ENCODE measurements around the gene MPC1.

Gene MPC1

DNA sequence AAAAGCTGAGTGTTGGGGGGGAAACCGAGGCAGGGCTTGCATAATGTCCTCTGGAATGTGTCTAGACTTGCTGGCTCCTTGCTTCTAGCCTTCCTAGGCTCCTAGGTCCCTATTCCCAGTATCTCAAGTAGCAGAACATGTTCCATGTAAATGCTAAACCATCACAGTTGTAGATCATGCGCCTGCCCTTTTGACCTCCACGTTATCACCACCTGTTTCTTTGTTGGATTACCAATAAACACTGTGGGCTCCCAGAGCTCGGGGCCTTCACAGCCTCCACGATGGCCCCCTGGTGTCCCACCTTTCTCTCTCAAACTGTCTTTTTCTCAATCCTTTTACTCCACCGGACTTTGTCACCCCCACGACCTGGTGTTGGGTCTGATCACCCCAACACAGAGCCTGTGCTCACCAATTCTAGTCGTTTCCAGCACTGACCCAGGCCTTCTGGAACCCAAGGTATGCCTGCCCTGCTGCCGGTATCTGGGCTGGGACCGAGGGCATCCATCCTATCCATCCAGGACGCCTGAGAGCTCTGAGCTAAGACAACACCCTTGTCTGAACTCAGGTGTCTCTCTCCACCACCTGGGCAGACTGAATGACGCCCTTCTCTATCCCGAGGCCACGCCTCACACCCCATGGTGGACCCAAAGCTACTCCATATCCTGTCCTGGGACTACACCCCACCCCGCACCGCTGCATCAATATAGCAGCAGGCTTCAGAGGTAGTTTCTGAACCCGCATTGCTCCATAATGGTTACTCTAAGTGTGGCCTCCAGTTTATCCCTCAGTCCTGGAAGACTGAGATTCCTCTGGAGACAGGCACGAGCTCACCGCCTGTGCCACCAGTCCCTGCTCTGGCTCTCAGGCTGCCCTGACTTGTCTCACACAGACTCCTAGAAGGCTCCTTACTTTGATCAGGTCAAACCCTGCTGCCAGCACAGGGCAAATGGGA lies 65.2 kb downstream of the MPC1 start:
- no peak for DNase-seq
- TF ChIP-seq GATA1 (IDR thresholded peaks at IDR 0.05; ENCODE audit: low read depth, low read length) (no peak), POLR2A (IDR thresholded peaks at IDR 0.05; ENCODE audit: low read length) (no peak)

GRCh38 chr6:166315436-166315835 lies 67.3 kb downstream of the MPC1 start:
- no peak for TF ChIP-seq POLR2A (IDR thresholded peaks at IDR 0.05; ENCODE audit: low read length)
- DNase-seq, result no peak

All from erythroblast (primary cell).